ENCODE data around the gene HNF1A. TPM values are rescaled to one million over a fixed set of nuclear protein-coding genes. Genes with fewer than 3 reads are reported as not detected.

The HNF1A gene
- total and polyA plus RNA-seq, 2 of the 13 experiments (the other 11 are each of a cell fraction or from before 2014, with no cell fraction given), result 13.4 to 34.7 TPM

- TF ChIP-seq ZBTB40 (IDR thresholded peaks at IDR 0.05), result no peak
- peak; percentile 29; the same call in 1 of the 2 replicates for TF ChIP-seq ZBTB40 (CRISPR knock-in tag; IDR thresholded peaks at IDR 0.05)
- TF ChIP-seq MED13 (CRISPR knock-in tag; IDR thresholded peaks at IDR 0.05), result no peak
- TF ChIP-seq HDAC1 (CRISPR knock-in tag; IDR thresholded peaks at IDR 0.05), result peak; percentile 59; the same call in 1 of the 2 replicates
- peak; percentile 74; the same call in 1 of the 2 replicates for TF ChIP-seq NR2C2 (CRISPR knock-in tag; IDR thresholded peaks at IDR 0.05; ENCODE audit: borderline replicate concordance)
- TF ChIP-seq RBM39 (IDR thresholded peaks at IDR 0.05; ENCODE audit: low read depth, low read length, poor library complexity, severe bottlenecking), result no peak
- no peak for TF ChIP-seq ZNF33A (CRISPR knock-in tag; IDR thresholded peaks at IDR 0.05; ENCODE audit: borderline replicate concordance)
- TF ChIP-seq GPN1 (CRISPR knock-in tag; IDR thresholded peaks at IDR 0.05; ENCODE audit: borderline replicate concordance), result no peak
- no peak for TF ChIP-seq ZNF496 (CRISPR knock-in tag; IDR thresholded peaks at IDR 0.05; ENCODE audit: insufficient replicate concordance)
- TF ChIP-seq IKZF4 (CRISPR knock-in tag; IDR thresholded peaks at IDR 0.05; ENCODE audit: borderline replicate concordance, low read depth, not compliant biosample characterization), result peak; percentile 70
- no peak for TF ChIP-seq ZZZ3 (CRISPR knock-in tag; IDR thresholded peaks at IDR 0.05; ENCODE audit: borderline replicate concordance)
- peak; percentile 20; the same call in 1 of the 2 replicates for TF ChIP-seq ZNF276 (CRISPR knock-in tag; IDR thresholded peaks at IDR 0.05; ENCODE audit: low read depth)
- TF ChIP-seq CCAR2 (optimal IDR thresholded peaks at IDR 0.05; ENCODE audit: low read depth, low read length), result no peak
- TF ChIP-seq LBX2 (CRISPR knock-in tag; IDR thresholded peaks at IDR 0.05; ENCODE audit: borderline replicate concordance), result 0 out of 2 replicates have a peak, but pooled peaks have one; percentile 58
- TF ChIP-seq ZNF589 (CRISPR knock-in tag; conservative IDR thresholded peaks at IDR 0.05), result no peak
- no peak for TF ChIP-seq NPAS2 (CRISPR knock-in tag; IDR thresholded peaks at IDR 0.05; ENCODE audit: borderline replicate concordance)
These were observed 37.8 kb downstream of the HNF1A start, which contains the start of gene C12orf43 (continued) for GRCh38 chr12:121015825-121016766.

Measured in HepG2 (cell line).